ENCODE data around the gene WDR1.

DNA sequence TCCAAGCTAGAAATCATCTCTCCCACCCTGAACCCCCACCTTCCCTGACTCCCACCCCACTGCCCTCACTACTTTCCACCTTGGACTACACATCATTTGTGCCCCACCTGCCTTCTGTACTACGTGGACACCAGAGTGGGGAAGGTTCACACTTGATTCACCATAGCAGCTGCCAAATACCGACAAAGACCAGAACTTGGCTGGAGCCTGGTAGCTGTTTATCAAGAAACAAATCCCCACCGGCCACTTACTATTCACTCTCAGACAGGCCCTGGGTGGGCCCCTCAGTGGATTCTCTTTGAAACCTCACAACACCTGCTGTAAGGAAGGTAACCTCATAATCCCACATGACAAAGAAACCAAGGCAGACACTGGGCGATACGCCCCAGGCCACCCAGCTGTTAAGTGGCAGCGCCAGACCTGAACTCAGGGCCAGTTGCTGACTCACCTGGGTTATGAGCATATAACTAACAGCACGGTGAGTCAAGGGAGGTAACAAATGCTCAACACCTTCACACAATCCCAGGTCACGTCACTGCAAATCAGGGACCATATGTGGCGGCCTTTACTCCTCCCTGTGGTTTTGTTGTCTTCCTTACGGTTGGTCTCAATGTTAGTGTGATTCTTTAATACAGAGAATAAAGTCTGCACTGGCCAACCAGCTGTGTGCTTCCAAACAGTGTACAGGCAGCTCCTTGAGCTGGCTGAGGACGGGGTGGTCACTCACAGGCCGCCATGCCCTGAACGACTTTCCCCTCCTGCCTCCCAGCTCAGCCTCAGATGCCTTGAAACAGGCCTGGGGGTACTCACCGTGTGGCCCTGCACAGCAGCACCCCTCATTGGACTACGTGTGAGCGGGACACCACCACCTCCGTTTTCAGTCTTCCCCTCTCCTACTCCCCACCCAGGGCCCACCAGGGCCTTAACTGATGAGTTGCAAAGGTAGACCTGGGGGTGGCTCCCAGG, 7.5 kb downstream of the WDR1 start:
- TF ChIP-seq, protein P1, sequence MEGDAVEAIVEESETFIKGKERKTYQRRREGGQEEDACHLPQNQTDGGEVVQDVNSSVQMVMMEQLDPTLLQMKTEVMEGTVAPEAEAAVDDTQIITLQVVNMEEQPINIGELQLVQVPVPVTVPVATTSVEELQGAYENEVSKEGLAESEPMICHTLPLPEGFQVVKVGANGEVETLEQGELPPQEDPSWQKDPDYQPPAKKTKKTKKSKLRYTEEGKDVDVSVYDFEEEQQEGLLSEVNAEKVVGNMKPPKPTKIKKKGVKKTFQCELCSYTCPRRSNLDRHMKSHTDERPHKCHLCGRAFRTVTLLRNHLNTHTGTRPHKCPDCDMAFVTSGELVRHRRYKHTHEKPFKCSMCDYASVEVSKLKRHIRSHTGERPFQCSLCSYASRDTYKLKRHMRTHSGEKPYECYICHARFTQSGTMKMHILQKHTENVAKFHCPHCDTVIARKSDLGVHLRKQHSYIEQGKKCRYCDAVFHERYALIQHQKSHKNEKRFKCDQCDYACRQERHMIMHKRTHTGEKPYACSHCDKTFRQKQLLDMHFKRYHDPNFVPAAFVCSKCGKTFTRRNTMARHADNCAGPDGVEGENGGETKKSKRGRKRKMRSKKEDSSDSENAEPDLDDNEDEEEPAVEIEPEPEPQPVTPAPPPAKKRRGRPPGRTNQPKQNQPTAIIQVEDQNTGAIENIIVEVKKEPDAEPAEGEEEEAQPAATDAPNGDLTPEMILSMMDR (conservative IDR thresholded peaks at IDR 0.05), result no peak
- no peak for TF ChIP-seq EZH2 (IDR thresholded peaks at IDR 0.05; ENCODE audit: low read depth)

Measured in PC-9 (cell line).